Esophagus muscularis mucosa (tissue), 4 donors: ENCODE measurements around the gene CPA5. TPM values are rescaled to one million over a fixed set of nuclear protein-coding genes. Genes with fewer than 3 reads are reported as not detected.
"Not testable (repeated sequence)": the region's sequence is repeated elsewhere in the genome, so short reads cannot be mapped to it uniquely, and the experiment has no call there.

ENCODE experiments used
- DNase-seq: peaks from one replicate; pipeline ENCODE4 v3.0.0-alpha.2; 2017; ENCODE audit errors: extremely low spot score
- H3K27ac ChIP-seq, 4 donors: fragments of 200-600 bp; sonication (generic); replicated peaks in 1 of 4; 1 replicate in 3 of 4; 2 replicates in 1 of 4; pipeline ENCODE4 v1.5.1; 2016 to 2019; ENCODE audit warnings: mild to moderate bottlenecking in 1 of 4
- H3K27me3 ChIP-seq, 4 donors: fragments of 200-600 bp; sonication (generic); one replicate each; pipeline versions ENCODE4 v1.5.1 to v1.6.0; 2016 to 2019
- H3K36me3 ChIP-seq, 4 donors: fragments of 200-600 bp; sonication (generic); one replicate each; pipeline ENCODE4 v1.5.1; 2016 to 2019
- H3K4me1 ChIP-seq, 4 donors: fragments of 200-600 bp; sonication (generic); one replicate each; pipeline ENCODE4 v1.5.1; 2016 to 2019
- H3K4me3 ChIP-seq, 4 donors: fragments of 200-600 bp; sonication (generic); 1 replicate in 2 of 4; 2 replicates in 2 of 4; pipeline ENCODE4 v1.5.1; 2016 to 2019; ENCODE audit warnings: mild to moderate bottlenecking in 4 of 4, moderate library complexity in 1 of 4
- H3K9me3 ChIP-seq, 4 donors: fragments of 200-600 bp; sonication (generic); 1 replicate in 3 of 4; 2 replicates in 1 of 4; pipeline ENCODE4 v1.5.1; 2016 to 2019
- EP300 ChIP-seq: sonication (generic); formaldehyde crosslinking; IDR thresholded peaks from one replicate; pipeline ENCODE4 v1.6.1; 2017; ENCODE audit warnings: antibody characterized with exemption
- POLR2A ChIP-seq: fragments of 450-650 bp; IDR thresholded peaks from one replicate; pipeline ENCODE4 v1.6.1; 2017; ENCODE audit warnings: antibody characterized with exemption, moderate library complexity, mild to moderate bottlenecking, low read depth
- POLR2AphosphoS5 ChIP-seq, 2 donors: sonication (generic); formaldehyde crosslinking; IDR thresholded peaks; one replicate each; pipeline ENCODE4 v1.6.1; 2017; ENCODE audit warnings: antibody characterized with exemption in 2 of 2
- WGBS: methylation state at CpG from one replicate; pipeline ENCODE4 v1.1.5; 2018; 5-methylcytosine and 5-hydroxymethylcytosine counted together
- intact Hi-C: fragments of 100-400 bp; cut with DNase I; formaldehyde crosslinking; loops from one replicate; pipeline ENCODE4 v1.15.1; 2023
- total RNA-seq, 4 donors: library from RNA; depleted of rRNA; stranded (reverse); fragments of >200 nt; gene quantifications; one replicate each; pipeline versions ENCODE4 v1.1.0 to v1.2.1, GENCODE V29; 2016
- TF ChIP-seq, protein P1 (sequence below), 3 experiments: fragments of 200-600 bp in 2 of 3; fragments of 450-650 bp in 1 of 3; sonication (generic) in 2 of 3; IDR thresholded peaks; one replicate each; pipeline ENCODE4 v1.5.1; 2017 to 2019; ENCODE audit warnings: antibody characterized with exemption in 3 of 3, mild to moderate bottlenecking in 2 of 3, moderate library complexity in 1 of 3

The CPA5 gene
- total RNA-seq, 4 donors from 2014 or later, result not detected

DNA sequence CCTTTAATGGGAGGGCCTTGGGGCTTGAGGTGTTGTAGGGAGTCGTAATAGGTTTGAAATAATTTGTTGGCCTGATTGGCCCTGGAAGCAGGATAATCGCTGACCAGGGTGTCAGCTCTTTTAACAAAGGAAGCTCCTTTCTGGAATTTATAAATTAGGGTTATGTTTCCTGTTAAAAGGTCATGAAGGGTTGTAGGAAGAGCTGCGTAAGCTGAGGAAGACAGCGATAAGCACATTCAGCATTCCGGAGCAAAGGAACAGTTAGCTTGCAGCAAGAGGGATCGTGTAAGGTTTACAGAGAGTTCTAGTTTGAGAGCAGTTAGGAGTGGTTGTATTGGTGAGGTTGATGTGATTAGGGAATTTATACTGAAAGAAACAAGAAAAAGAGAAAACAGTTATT is 30.3 kb upstream of the CPA5 start:
- TF ChIP-seq EP300, result no peak
- TF ChIP-seq, protein P1, sequence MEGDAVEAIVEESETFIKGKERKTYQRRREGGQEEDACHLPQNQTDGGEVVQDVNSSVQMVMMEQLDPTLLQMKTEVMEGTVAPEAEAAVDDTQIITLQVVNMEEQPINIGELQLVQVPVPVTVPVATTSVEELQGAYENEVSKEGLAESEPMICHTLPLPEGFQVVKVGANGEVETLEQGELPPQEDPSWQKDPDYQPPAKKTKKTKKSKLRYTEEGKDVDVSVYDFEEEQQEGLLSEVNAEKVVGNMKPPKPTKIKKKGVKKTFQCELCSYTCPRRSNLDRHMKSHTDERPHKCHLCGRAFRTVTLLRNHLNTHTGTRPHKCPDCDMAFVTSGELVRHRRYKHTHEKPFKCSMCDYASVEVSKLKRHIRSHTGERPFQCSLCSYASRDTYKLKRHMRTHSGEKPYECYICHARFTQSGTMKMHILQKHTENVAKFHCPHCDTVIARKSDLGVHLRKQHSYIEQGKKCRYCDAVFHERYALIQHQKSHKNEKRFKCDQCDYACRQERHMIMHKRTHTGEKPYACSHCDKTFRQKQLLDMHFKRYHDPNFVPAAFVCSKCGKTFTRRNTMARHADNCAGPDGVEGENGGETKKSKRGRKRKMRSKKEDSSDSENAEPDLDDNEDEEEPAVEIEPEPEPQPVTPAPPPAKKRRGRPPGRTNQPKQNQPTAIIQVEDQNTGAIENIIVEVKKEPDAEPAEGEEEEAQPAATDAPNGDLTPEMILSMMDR (IDR thresholded peaks at IDR 0.05), result no peak
- TF ChIP-seq POLR2AphosphoS5 (IDR thresholded peaks at IDR 0.05), result no peak
- no peak for TF ChIP-seq POLR2A
- no peak for DNase-seq
- no peak overlapping the region for H3K4me3 ChIP-seq
- H3K27me3 ChIP-seq, result no peaks in the 10 kb centered on the region
- H3K9me3 ChIP-seq, result no peaks in the 10 kb centered on the region
- intact Hi-C loops, result no loop called here
- H3K36me3 ChIP-seq, result no peaks in the 10 kb centered on the region
- no peaks in the 10 kb centered on the region for H3K4me1 ChIP-seq
- no peak overlapping the region for H3K27ac ChIP-seq
- WGBS, result 75% methylated on average over 6 of the region's 6 CpGs

DNA sequence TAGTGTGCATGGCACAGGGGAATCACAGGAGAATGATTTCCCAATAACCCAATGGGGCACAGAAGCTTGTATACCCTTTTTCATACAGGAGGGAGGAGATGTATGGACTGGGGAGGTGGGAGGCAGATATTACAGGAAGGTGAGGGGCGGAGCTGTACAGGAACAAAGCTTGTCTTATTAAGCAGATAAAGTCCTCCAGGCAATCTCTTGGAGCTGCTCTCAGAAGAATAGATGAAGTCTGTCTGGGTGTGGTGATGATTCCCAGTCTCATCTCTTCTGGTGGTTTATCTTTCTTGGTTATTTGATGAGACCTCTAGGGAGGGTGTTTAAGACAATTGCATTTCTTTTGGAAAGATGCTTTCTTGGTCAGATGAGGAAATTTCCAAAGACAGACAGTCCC is 25.1 kb upstream of the CPA5 start:
- TF ChIP-seq POLR2A (no peak), EP300 (no peak), POLR2AphosphoS5 (IDR thresholded peaks at IDR 0.05) (no peak)
- TF ChIP-seq, protein P1 (IDR thresholded peaks at IDR 0.05), result no peak
- no peaks in the 10 kb centered on the region for H3K4me1 ChIP-seq
- H3K36me3 ChIP-seq, result no peaks in the 10 kb centered on the region
- no peak overlapping the region for H3K27ac ChIP-seq
- H3K27me3 ChIP-seq, result no peaks in the 10 kb centered on the region
- H3K4me3 ChIP-seq, result no peak overlapping the region
- WGBS, result 91% methylated on average over 1 of the region's 1 CpG
- DNase-seq, result no peak
- intact Hi-C loops, result no loop called here
- no peaks in the 10 kb centered on the region for H3K9me3 ChIP-seq

DNA sequence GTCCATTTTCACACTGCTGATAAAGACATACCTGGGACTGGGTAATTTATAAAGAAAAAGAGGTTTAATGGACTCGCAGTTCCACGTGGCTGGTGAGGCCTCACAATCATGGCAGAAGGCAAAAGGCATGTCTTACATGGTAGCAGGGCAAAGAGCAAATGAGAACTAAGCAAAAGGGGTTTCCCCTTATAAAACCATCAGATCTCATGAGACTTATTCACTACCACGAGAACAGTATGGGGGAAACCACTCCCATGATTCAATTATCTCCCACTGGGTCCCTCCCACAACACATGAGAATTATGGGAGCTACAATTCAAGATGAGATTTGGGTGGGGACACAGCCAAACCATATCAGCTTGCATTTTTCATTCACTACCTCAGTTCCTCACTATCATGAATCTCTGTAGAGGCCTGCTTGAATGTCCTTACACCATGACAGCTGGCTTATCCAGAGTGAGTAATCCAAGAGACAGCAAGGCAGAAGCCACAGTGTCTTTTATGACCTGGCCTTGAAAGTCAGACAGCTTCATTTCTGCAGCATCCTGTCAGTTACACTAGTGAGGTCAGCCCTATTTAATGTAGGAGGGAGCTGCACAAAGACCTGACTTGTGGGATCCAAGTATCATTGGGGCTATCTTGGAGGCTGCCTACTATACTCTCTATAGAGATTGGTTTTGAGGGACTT is 22.9 kb upstream of the CPA5 start:
- H3K9me3 ChIP-seq, intact Hi-C loops, DNase-seq, H3K4me1 ChIP-seq, H3K27me3 ChIP-seq, H3K27ac ChIP-seq, H3K36me3 ChIP-seq, H3K4me3 ChIP-seq: not testable (repeated sequence)
- WGBS, result 91% methylated on average over 3 of the region's 3 CpGs

DNA sequence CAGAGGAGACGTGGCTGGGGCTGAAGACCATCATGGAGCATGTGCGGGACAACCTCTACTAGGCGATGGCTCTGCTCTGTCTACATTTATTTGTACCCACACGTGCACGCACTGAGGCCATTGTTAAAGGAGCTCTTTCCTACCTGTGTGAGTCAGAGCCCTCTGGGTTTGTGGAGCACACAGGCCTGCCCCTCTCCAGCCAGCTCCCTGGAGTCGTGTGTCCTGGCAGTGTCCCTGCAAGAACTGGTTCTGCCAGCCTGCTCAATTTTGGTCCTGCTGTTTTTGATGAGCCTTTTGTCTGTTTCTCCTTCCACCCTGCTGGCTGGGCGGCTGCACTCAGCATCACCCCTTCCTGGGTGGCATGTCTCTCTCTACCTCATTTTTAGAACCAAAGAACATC is 22.0 kb upstream of the CPA5 start:
- Histone ChIP-seq H3K27me3 (no peaks in the 10 kb centered on the region), H3K27ac (no peak overlapping the region), H3K4me1 (no peaks in the 10 kb centered on the region), H3K36me3 (no peaks in the 10 kb centered on the region), H3K4me3 (no peak overlapping the region), H3K9me3 (no peaks in the 10 kb centered on the region)
- TF ChIP-seq POLR2AphosphoS5 (IDR thresholded peaks at IDR 0.05) (no peak), EP300 (no peak), POLR2A (no peak)
- TF ChIP-seq, protein P1 (IDR thresholded peaks at IDR 0.05), result no peak
- intact Hi-C loops, result no loop called here
- 89% methylated on average over 7 of the region's 7 CpGs for WGBS
- DNase-seq, result no peak

DNA sequence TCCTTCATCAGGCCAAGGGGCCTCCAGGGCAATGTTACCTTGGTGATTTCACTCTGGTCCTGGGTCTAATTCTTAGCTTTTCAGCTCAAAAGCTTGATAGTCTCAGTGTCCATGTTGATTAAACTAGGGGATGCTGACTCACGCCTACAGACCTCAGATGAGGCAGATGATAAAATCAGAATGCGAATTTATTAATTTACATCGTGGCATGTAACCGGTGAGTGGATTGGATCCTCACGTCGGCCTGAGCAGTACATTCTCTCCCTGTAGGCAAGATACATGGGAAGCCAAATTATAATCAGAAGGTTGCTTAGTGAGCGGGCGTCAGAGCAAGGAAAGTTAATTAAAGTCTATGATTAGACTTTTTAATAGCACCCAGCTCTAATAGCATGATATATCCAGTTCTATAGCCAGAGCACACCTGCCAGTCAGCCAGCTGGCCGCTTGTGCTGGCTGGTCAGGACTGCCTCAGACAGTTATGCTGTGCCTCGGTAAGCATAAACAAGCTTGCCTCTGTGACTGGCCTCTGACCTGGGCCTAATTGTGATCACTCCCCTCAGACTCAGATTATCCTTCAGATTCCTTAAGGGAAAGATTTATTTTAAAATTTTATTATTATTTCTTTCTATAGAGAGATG is 20.2 kb upstream of the CPA5 start:
- no peaks in the 10 kb centered on the region for H3K27me3 ChIP-seq
- H3K9me3 ChIP-seq, result no peaks in the 10 kb centered on the region
- no peaks in the 10 kb centered on the region for H3K36me3 ChIP-seq
- H3K4me1 ChIP-seq, result no peaks in the 10 kb centered on the region
- no peak for TF ChIP-seq POLR2A
- TF ChIP-seq POLR2AphosphoS5 (IDR thresholded peaks at IDR 0.05), result no peak
- TF ChIP-seq EP300, result no peak
- TF ChIP-seq, protein P1 (IDR thresholded peaks at IDR 0.05), result no peak
- H3K27ac ChIP-seq, result no peak overlapping the region
- intact Hi-C loops, result no loop called here
- H3K4me3 ChIP-seq, result no peak overlapping the region
- no peak for DNase-seq
- 93% methylated on average over 10 of the region's 10 CpGs for WGBS
